HEK293 (cell line): ENCODE results near the gene AGPAT1.

Source experiments
- CTCF ChIP-seq: fragments of 450-650 bp; formaldehyde crosslinking; IDR thresholded peaks from 2 replicates; pipeline ENCODE4 v1.5.1; 2016; ENCODE audit warnings: missing biosample characterization, missing genetic modification characterization
- PATZ1 ChIP-seq: fragments of 450-650 bp; formaldehyde crosslinking; IDR thresholded peaks from 2 replicates; pipeline ENCODE4 v1.5.1; 2016; ENCODE audit warnings: missing biosample characterization, missing genetic modification characterization
- PRDM2 ChIP-seq: fragments of 450-650 bp; formaldehyde crosslinking; IDR thresholded peaks from 2 replicates; pipeline ENCODE4 v1.5.1; 2016; ENCODE audit warnings: missing biosample characterization, missing genetic modification characterization, borderline replicate concordance
- PRDM4 ChIP-seq: fragments of 450-650 bp; formaldehyde crosslinking; IDR thresholded peaks from 2 replicates; pipeline ENCODE4 v1.5.1; 2017; ENCODE audit warnings: missing biosample characterization, missing genetic modification characterization
- ZBTB10 ChIP-seq: fragments of 450-650 bp; formaldehyde crosslinking; IDR thresholded peaks from 2 replicates; pipeline ENCODE4 v1.5.1; 2016; ENCODE audit warnings: missing biosample characterization, missing genetic modification characterization
- ZBTB44 ChIP-seq: fragments of 450-650 bp; IDR thresholded peaks from 2 replicates; pipeline ENCODE4 v1.5.1; 2018; ENCODE audit warnings: missing biosample characterization, mild to moderate bottlenecking, missing genetic modification characterization
- ZNF146 ChIP-seq: fragments of 450-650 bp; formaldehyde crosslinking; IDR thresholded peaks from 2 replicates; pipeline ENCODE4 v1.5.1; 2016; ENCODE audit warnings: missing biosample characterization, missing genetic modification characterization
- ZNF148 ChIP-seq: fragments of 450-650 bp; formaldehyde crosslinking; IDR thresholded peaks from 2 replicates; pipeline ENCODE4 v1.5.0; 2017; ENCODE audit warnings: missing biosample characterization, missing genetic modification characterization, borderline replicate concordance
- ZNF184 ChIP-seq: fragments of 450-650 bp; IDR thresholded peaks from 2 replicates; pipeline ENCODE4 v1.5.1; 2018; ENCODE audit warnings: missing biosample characterization, mild to moderate bottlenecking, missing genetic modification characterization
- ZNF398 ChIP-seq: fragments of 450-650 bp; formaldehyde crosslinking; IDR thresholded peaks from 2 replicates; pipeline ENCODE4 v1.5.1; 2017; ENCODE audit warnings: missing biosample characterization, missing genetic modification characterization
- ZNF530 ChIP-seq: fragments of 450-650 bp; formaldehyde crosslinking; IDR thresholded peaks from 2 replicates; pipeline ENCODE4 v1.5.1; 2016; ENCODE audit warnings: low read depth, missing biosample characterization, missing genetic modification characterization
- ZNF558 ChIP-seq: fragments of 450-650 bp; formaldehyde crosslinking; IDR thresholded peaks from 2 replicates; pipeline ENCODE4 v1.5.1; 2016; ENCODE audit warnings: missing biosample characterization, missing genetic modification characterization

- TF ChIP-seq ZBTB44 (tag by site-specific recombination) (no peak), ZBTB10 (tag by site-specific recombination) (no peak), CTCF (tag by site-specific recombination) (no peak), ZNF530 (tag by site-specific recombination) (no peak), ZNF184 (tag by site-specific recombination) (no peak), ZNF558 (no peak), ZNF148 (no peak), PRDM4 (tag by site-specific recombination) (no peak), PRDM2 (no peak), PATZ1 (tag by site-specific recombination) (no peak), ZNF146 (tag by site-specific recombination) (no peak), ZNF398 (tag by site-specific recombination) (no peak)
Measured at GRCh38 chr6:32194388-32194787, 18.5 kb upstream of the AGPAT1 start.
